Liver (tissue), 9 donors: ENCODE measurements around the gene WDR5. TPM values are rescaled to one million over a fixed set of nuclear protein-coding genes. Genes with fewer than 3 reads are reported as not detected.
A peak's percentile ranks its signal among the peaks of the same experiment; 100 is the strongest.

Source experiments
- DNase-seq: peaks from one replicate; pipeline ENCODE4 v3.0.0-alpha.2; 2017; ENCODE audit warnings: low spot score
- H3K27ac ChIP-seq, 2 donors: one replicate each; pipeline ENCODE4 v1.7.0; 2013; ENCODE audit warnings: inconsistent platforms in 2 of 2, low read length in 2 of 2, control low read depth in 1 of 2, low read depth in 1 of 2, mild to moderate bottlenecking in 1 of 2
- H3K27me3 ChIP-seq, 4 donors: one replicate each; pipeline versions ENCODE4 v1.6.1 to v1.7.0; 2013; ENCODE audit warnings: low read length in 3 of 4, inconsistent platforms in 1 of 4, mild to moderate bottlenecking in 1 of 4, moderate library complexity in 1 of 4; ENCODE audit not compliant: control insufficient read depth in 4 of 4, insufficient read depth in 4 of 4
- H3K36me3 ChIP-seq, 4 donors: one replicate each; pipeline versions ENCODE4 v1.6.1 to v1.7.0; 2013; ENCODE audit warnings: low read length in 3 of 4, mild to moderate bottlenecking in 3 of 4, low read depth in 1 of 4, moderate library complexity in 1 of 4; ENCODE audit not compliant: control insufficient read depth in 4 of 4, insufficient read depth in 3 of 4
- H3K4me1 ChIP-seq, 4 donors: one replicate each; pipeline versions ENCODE4 v1.6.1 to v1.7.0; 2013; ENCODE audit warnings: low read length in 3 of 4, mild to moderate bottlenecking in 3 of 4, moderate library complexity in 1 of 4; ENCODE audit not compliant: control insufficient read depth in 4 of 4, insufficient read depth in 4 of 4
- H3K4me3 ChIP-seq, 3 donors: one replicate each; pipeline versions ENCODE4 v1.6.1 to v1.7.0; 2013; ENCODE audit warnings: low read length in 3 of 3, control low read depth in 1 of 3, low read depth in 1 of 3, mild to moderate bottlenecking in 1 of 3
- H3K9ac ChIP-seq, 2 donors: one replicate each; pipeline ENCODE4 v1.7.0; 2013; ENCODE audit warnings: low read length in 2 of 2, mild to moderate bottlenecking in 2 of 2, moderate library complexity in 2 of 2, control low read depth in 1 of 2, low read depth in 1 of 2
- H3K9me3 ChIP-seq, 4 donors: one replicate each; pipeline versions ENCODE4 v1.6.1 to v1.7.0; 2013; ENCODE audit warnings: low read length in 3 of 4; ENCODE audit not compliant: control insufficient read depth in 4 of 4
- EGR1 ChIP-seq, 2 donors: IDR thresholded peaks; 2 replicates each; pipeline ENCODE4 v1.6.1; 2016 to 2018; ENCODE audit warnings: antibody characterized with exemption in 2 of 2, low read depth in 2 of 2
- FOXA1 ChIP-seq: IDR thresholded peaks from 2 replicates; pipeline ENCODE4 v1.6.1; 2016; ENCODE audit warnings: antibody characterized with exemption
- FOXA2 ChIP-seq: IDR thresholded peaks from 2 replicates; pipeline ENCODE4 v1.6.1; 2016; ENCODE audit warnings: antibody characterized with exemption
- GABPA ChIP-seq, 2 donors: IDR thresholded peaks in 1 of 2; conservative IDR thresholded peaks in 1 of 2; 2 replicates each; pipeline ENCODE4 v1.6.1; 2016; ENCODE audit warnings: antibody characterized with exemption in 2 of 2, mild to moderate bottlenecking in 1 of 2, moderate library complexity in 1 of 2
- HNF4A ChIP-seq, 2 donors: conservative IDR thresholded peaks; 2 replicates each; pipeline ENCODE4 v1.6.1; 2016; ENCODE audit warnings: antibody characterized with exemption in 2 of 2, mild to moderate bottlenecking in 2 of 2
- HNF4G ChIP-seq: IDR thresholded peaks from 2 replicates; pipeline ENCODE4 v1.6.1; 2016; ENCODE audit warnings: antibody characterized with exemption
- JUND ChIP-seq, 2 donors: IDR thresholded peaks; 2 replicates each; pipeline ENCODE4 v1.6.1; 2016; ENCODE audit warnings: antibody characterized with exemption in 2 of 2
- NR2F2 ChIP-seq: IDR thresholded peaks from 2 replicates; pipeline ENCODE4 v1.6.1; 2016; ENCODE audit warnings: antibody characterized with exemption
- RAD21 ChIP-seq, 2 donors: IDR thresholded peaks; 2 replicates each; pipeline ENCODE4 v1.6.1; 2016; ENCODE audit warnings: antibody characterized with exemption in 2 of 2, mild to moderate bottlenecking in 2 of 2
- SP1 ChIP-seq: IDR thresholded peaks from 2 replicates; pipeline ENCODE4 v1.6.1; 2018; ENCODE audit warnings: antibody characterized with exemption, mild to moderate bottlenecking
- TAF1 ChIP-seq: conservative IDR thresholded peaks from 2 replicates; pipeline ENCODE4 v1.6.1; 2016; ENCODE audit warnings: antibody characterized with exemption, mild to moderate bottlenecking
- YY1 ChIP-seq: IDR thresholded peaks from 2 replicates; pipeline ENCODE4 v1.6.1; 2016; ENCODE audit warnings: antibody characterized with exemption, mild to moderate bottlenecking
- WGBS: extraction: QIAGEN DNeasy Blood & Tissue Kit; methylation state at CpG from one replicate; pipeline ENCODE4 v1.1.7; 2013; 5-methylcytosine and 5-hydroxymethylcytosine counted together
- polyA plus RNA-seq, 2 donors: library from polyadenylated mRNA; stranded (reverse) in 1 of 2; unstranded in 1 of 2; fragments of 200-250 nt in 1 of 2; fragments of >200 nt in 1 of 2; fragmentation: Nextera tagmentation in 1 of 2; extraction: Ambion mirVana in 1 of 2; gene quantifications; one replicate each; pipeline versions ENCODE4 v1.2.1 to v1.2.3, GENCODE V29; 2013 to 2015
- total RNA-seq, 2 donors: library from RNA; depleted of rRNA; stranded (reverse); fragments of >200 nt; gene quantifications; one replicate each; pipeline ENCODE4 v1.2.3, GENCODE V29; 2014
- TF ChIP-seq, protein P1 (sequence below): fragments of 150-350 bp; IDR thresholded peaks from 2 replicates; pipeline ENCODE4 v1.5.1; 2017; ENCODE audit warnings: improper control_type of control experiment, low read depth, low read length; ENCODE audit not compliant: missing input control
- TF ChIP-seq, protein P2 (sequence below): IDR thresholded peaks from 2 replicates; pipeline ENCODE4 v1.6.1; 2016; ENCODE audit warnings: antibody characterized with exemption, mild to moderate bottlenecking
- TF ChIP-seq, protein P3 (sequence below): IDR thresholded peaks from 2 replicates; pipeline ENCODE4 v1.6.1; 2016; ENCODE audit warnings: antibody characterized with exemption
- TF ChIP-seq, protein P4 (sequence below): IDR thresholded peaks from 2 replicates; pipeline ENCODE4 v1.6.1; 2016; ENCODE audit warnings: antibody characterized with exemption
- TF ChIP-seq, protein P5 (sequence below): IDR thresholded peaks from 2 replicates; pipeline ENCODE4 v1.6.1; 2016; ENCODE audit warnings: antibody characterized with exemption
- donor health status: healthy.
- donor health status: healthy.
- donor health status: healthy.
- donor health status: healthy.
- donor health status: healthy.

WDR5 gene
- total and polyA plus RNA-seq, 4 donors: 11.1 to 21.6 (median 14.6) TPM

DNA sequence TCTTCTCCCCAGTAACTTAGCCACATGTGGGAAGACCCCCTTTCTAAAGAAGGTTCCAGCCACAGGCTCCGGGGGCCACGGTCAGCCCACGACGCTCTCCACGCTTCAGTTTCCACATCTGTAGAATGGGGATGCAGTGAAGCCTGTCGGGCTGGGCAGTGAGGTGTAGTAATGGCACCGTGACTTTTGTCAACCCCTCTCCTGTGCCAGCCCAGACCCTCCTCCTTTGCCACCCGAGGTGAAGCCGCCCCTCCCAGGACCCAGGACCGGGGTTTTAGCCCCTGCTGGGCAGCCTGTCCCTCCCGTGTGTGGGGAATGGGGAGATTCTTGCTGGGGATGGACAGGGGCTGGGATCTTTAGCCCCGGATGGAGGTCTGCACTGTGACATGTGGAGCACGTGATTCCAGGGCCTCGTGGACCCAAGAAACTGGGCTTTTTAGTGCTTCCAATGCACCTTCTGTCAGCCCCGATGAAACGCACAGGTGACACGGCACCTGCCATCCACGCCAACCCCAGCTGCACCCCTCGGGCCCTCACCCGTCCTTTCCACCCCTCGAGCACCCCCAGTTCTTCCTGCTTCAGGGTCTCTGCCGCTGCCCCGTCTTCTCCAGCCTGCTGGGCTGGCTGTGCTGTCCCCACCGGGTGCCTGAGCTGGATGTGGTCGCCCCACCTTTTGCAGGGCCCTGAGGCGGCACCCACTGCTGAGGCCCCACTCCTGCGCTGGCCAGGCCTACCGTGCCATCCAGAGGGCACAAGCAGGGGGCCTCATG lies 41.9 kb downstream of the WDR5 start:
- TF ChIP-seq, protein P1, sequence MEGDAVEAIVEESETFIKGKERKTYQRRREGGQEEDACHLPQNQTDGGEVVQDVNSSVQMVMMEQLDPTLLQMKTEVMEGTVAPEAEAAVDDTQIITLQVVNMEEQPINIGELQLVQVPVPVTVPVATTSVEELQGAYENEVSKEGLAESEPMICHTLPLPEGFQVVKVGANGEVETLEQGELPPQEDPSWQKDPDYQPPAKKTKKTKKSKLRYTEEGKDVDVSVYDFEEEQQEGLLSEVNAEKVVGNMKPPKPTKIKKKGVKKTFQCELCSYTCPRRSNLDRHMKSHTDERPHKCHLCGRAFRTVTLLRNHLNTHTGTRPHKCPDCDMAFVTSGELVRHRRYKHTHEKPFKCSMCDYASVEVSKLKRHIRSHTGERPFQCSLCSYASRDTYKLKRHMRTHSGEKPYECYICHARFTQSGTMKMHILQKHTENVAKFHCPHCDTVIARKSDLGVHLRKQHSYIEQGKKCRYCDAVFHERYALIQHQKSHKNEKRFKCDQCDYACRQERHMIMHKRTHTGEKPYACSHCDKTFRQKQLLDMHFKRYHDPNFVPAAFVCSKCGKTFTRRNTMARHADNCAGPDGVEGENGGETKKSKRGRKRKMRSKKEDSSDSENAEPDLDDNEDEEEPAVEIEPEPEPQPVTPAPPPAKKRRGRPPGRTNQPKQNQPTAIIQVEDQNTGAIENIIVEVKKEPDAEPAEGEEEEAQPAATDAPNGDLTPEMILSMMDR: no peak
- TF ChIP-seq NR2F2 (no peak), HNF4A (conservative IDR thresholded peaks at IDR 0.05) (no peak), FOXA2 (no peak), HNF4G (no peak), FOXA1 (no peak), TAF1 (no peak), GABPA (IDR thresholded peaks at IDR 0.05 in 1 of 2, conservative IDR thresholded peaks at IDR 0.05 in 1 of 2) (no peak), EGR1 (IDR thresholded peaks at IDR 0.05; ENCODE audit: low read depth in 2 of 2) (no peak), RAD21 (IDR thresholded peaks at IDR 0.05) (no peak), YY1 (no peak), SP1 (no peak), JUND (IDR thresholded peaks at IDR 0.05) (no peak)
- TF ChIP-seq, protein P2, sequence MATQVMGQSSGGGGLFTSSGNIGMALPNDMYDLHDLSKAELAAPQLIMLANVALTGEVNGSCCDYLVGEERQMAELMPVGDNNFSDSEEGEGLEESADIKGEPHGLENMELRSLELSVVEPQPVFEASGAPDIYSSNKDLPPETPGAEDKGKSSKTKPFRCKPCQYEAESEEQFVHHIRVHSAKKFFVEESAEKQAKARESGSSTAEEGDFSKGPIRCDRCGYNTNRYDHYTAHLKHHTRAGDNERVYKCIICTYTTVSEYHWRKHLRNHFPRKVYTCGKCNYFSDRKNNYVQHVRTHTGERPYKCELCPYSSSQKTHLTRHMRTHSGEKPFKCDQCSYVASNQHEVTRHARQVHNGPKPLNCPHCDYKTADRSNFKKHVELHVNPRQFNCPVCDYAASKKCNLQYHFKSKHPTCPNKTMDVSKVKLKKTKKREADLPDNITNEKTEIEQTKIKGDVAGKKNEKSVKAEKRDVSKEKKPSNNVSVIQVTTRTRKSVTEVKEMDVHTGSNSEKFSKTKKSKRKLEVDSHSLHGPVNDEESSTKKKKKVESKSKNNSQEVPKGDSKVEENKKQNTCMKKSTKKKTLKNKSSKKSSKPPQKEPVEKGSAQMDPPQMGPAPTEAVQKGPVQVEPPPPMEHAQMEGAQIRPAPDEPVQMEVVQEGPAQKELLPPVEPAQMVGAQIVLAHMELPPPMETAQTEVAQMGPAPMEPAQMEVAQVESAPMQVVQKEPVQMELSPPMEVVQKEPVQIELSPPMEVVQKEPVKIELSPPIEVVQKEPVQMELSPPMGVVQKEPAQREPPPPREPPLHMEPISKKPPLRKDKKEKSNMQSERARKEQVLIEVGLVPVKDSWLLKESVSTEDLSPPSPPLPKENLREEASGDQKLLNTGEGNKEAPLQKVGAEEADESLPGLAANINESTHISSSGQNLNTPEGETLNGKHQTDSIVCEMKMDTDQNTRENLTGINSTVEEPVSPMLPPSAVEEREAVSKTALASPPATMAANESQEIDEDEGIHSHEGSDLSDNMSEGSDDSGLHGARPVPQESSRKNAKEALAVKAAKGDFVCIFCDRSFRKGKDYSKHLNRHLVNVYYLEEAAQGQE: no peak
- TF ChIP-seq, protein P3, sequence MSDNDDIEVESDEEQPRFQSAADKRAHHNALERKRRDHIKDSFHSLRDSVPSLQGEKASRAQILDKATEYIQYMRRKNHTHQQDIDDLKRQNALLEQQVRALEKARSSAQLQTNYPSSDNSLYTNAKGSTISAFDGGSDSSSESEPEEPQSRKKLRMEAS: no peak
- TF ChIP-seq, protein P4, sequence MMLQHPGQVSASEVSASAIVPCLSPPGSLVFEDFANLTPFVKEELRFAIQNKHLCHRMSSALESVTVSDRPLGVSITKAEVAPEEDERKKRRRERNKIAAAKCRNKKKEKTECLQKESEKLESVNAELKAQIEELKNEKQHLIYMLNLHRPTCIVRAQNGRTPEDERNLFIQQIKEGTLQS: no peak
- TF ChIP-seq, protein P5, sequence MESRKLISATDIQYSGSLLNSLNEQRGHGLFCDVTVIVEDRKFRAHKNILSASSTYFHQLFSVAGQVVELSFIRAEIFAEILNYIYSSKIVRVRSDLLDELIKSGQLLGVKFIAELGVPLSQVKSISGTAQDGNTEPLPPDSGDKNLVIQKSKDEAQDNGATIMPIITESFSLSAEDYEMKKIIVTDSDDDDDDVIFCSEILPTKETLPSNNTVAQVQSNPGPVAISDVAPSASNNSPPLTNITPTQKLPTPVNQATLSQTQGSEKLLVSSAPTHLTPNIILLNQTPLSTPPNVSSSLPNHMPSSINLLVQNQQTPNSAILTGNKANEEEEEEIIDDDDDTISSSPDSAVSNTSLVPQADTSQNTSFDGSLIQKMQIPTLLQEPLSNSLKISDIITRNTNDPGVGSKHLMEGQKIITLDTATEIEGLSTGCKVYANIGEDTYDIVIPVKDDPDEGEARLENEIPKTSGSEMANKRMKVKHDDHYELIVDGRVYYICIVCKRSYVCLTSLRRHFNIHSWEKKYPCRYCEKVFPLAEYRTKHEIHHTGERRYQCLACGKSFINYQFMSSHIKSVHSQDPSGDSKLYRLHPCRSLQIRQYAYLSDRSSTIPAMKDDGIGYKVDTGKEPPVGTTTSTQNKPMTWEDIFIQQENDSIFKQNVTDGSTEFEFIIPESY: no peak
- Histone ChIP-seq H3K9ac (no peak overlapping the region), H3K36me3 (no peaks in the 10 kb centered on the region), H3K4me3 (no peak overlapping the region), H3K27ac (peak overlapping the region; percentile 89 to 93), H3K27me3 (no peaks in the 10 kb centered on the region), H3K9me3 (no peaks in the 10 kb centered on the region), H3K4me1 (peaks cover 34 to 81% (median 64%) of the 10 kb centered on the region in 4 donors)
- no peak for DNase-seq
- 89% methylated on average over 28 of the region's 28 CpGs for WGBS
